ENCODE measurements around the gene LAG3. TPM values are rescaled to one million over a fixed set of nuclear protein-coding genes. Genes with fewer than 3 reads are reported as not detected.

The LAG3 gene
- total RNA-seq (2021) (2.4 to 2.6 TPM (median 2.6 TPM) in 3 replicates), Bru-seq, nascent RNA (percentile 23 among the genes with signal in this experiment)
- long read RNA-seq, experiment 1, partial matches to known transcripts, result 1 of 3 reads
- long read RNA-seq, experiment 1, other reads (novel, unspliced or antisense), result 1 of 3 reads
- long read RNA-seq, experiment 2, partial matches to known transcripts, result 3 of 6 reads
- long read RNA-seq, experiment 2, other reads (novel, unspliced or antisense), result 2 of 6 reads
- long read RNA-seq, experiment 3, result 0 reads

DNA sequence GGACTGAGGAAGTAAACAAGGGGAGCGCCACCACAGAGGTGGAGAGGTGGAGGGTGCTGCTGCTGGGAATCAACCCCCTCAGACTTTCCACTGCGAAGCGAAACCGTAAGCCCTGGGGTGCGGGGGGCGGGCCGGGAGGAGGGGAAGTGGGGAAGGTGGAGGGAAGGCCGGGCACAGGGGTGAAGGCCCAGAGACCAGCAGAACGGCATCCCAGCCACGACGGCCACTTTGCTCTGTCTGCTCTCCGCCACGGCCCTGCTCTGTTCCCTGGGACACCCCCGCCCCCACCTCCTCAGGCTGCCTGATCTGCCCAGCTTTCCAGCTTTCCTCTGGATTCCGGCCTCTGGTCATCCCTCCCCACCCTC lies at the start of gene LAG3:
TSS of gene LAG3 (plus strand) at position 190 of the 365 bp plus-strand sequence. CDS start 333 bp downstream, outside the sequence.
- ATAC-seq (no peak), DNase-seq (ENCODE audit: low spot score) (no peak)
- H3K9me3 Mint-ChIP-seq, result no peaks in the 10 kb centered on the region
- POLR2A ChIA-PET, result interaction anchor here (1.0 to 1.5 kb wide), 2 partner anchors 16 to 24 kb away, joined by 3 to 4 read pairs; no protein-coding TSS in a partner anchor
- peaks cover 13% of the 10 kb centered on the region for H3K36me3 Mint-ChIP-seq
- peaks cover 53% of the 10 kb centered on the region for H3K27me3 Mint-ChIP-seq (ENCODE audit: low read depth)
- peak within 1 kb of the TSS; percentile 68 for H3K4me3 Mint-ChIP-seq
- peaks cover 61% of the 10 kb centered on the region for H3K4me1 Mint-ChIP-seq
- H3K27ac Mint-ChIP-seq, result peak within 1 kb of the TSS; percentile 42; the same call in 1 of the 2 replicates
- CTCF ChIA-PET, result interaction anchor here (0.9 to 10.5 kb wide), 7 partner anchors 9 to 235 kb away, joined by 3 to 234 read pairs (median 4); partner anchors contain the start of genes COPS7A, MLF2 and P3H3
- TF ChIP-seq, protein P1, sequence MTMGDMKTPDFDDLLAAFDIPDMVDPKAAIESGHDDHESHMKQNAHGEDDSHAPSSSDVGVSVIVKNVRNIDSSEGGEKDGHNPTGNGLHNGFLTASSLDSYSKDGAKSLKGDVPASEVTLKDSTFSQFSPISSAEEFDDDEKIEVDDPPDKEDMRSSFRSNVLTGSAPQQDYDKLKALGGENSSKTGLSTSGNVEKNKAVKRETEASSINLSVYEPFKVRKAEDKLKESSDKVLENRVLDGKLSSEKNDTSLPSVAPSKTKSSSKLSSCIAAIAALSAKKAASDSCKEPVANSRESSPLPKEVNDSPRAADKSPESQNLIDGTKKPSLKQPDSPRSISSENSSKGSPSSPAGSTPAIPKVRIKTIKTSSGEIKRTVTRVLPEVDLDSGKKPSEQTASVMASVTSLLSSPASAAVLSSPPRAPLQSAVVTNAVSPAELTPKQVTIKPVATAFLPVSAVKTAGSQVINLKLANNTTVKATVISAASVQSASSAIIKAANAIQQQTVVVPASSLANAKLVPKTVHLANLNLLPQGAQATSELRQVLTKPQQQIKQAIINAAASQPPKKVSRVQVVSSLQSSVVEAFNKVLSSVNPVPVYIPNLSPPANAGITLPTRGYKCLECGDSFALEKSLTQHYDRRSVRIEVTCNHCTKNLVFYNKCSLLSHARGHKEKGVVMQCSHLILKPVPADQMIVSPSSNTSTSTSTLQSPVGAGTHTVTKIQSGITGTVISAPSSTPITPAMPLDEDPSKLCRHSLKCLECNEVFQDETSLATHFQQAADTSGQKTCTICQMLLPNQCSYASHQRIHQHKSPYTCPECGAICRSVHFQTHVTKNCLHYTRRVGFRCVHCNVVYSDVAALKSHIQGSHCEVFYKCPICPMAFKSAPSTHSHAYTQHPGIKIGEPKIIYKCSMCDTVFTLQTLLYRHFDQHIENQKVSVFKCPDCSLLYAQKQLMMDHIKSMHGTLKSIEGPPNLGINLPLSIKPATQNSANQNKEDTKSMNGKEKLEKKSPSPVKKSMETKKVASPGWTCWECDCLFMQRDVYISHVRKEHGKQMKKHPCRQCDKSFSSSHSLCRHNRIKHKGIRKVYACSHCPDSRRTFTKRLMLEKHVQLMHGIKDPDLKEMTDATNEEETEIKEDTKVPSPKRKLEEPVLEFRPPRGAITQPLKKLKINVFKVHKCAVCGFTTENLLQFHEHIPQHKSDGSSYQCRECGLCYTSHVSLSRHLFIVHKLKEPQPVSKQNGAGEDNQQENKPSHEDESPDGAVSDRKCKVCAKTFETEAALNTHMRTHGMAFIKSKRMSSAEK (CRISPR knock-in tag; IDR thresholded peaks at IDR 0.05; ENCODE audit: borderline replicate concordance), result no peak
- TF ChIP-seq ZNF671 (CRISPR knock-in tag; IDR thresholded peaks at IDR 0.05) (no peak), TP53 (CRISPR knock-in tag; IDR thresholded peaks at IDR 0.05) (no peak), SMAD4 (CRISPR knock-in tag; IDR thresholded peaks at IDR 0.05) (no peak), CREM (CRISPR knock-in tag; IDR thresholded peaks at IDR 0.05) (no peak), JUN (CRISPR knock-in tag; IDR thresholded peaks at IDR 0.05) (no peak), ZNF396 (CRISPR knock-in tag; IDR thresholded peaks at IDR 0.05; ENCODE audit: borderline replicate concordance) (no peak), NFE2L1 (CRISPR knock-in tag; IDR thresholded peaks at IDR 0.05) (no peak), SOX15 (CRISPR knock-in tag; IDR thresholded peaks at IDR 0.05) (no peak), JAZF1 (CRISPR knock-in tag; IDR thresholded peaks at IDR 0.05) (no peak), GTF2I (CRISPR knock-in tag; conservative IDR thresholded peaks at IDR 0.05) (no peak)
- TF ChIP-seq, protein P2, sequence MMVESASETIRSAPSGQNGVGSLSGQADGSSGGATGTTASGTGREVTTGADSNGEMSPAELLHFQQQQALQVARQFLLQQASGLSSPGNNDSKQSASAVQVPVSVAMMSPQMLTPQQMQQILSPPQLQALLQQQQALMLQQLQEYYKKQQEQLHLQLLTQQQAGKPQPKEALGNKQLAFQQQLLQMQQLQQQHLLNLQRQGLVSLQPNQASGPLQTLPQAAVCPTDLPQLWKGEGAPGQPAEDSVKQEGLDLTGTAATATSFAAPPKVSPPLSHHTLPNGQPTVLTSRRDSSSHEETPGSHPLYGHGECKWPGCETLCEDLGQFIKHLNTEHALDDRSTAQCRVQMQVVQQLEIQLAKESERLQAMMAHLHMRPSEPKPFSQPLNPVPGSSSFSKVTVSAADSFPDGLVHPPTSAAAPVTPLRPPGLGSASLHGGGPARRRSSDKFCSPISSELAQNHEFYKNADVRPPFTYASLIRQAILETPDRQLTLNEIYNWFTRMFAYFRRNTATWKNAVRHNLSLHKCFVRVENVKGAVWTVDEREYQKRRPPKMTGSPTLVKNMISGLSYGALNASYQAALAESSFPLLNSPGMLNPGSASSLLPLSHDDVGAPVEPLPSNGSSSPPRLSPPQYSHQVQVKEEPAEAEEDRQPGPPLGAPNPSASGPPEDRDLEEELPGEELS (CRISPR knock-in tag; IDR thresholded peaks at IDR 0.05), result no peak
- TF ChIP-seq, protein P3, sequence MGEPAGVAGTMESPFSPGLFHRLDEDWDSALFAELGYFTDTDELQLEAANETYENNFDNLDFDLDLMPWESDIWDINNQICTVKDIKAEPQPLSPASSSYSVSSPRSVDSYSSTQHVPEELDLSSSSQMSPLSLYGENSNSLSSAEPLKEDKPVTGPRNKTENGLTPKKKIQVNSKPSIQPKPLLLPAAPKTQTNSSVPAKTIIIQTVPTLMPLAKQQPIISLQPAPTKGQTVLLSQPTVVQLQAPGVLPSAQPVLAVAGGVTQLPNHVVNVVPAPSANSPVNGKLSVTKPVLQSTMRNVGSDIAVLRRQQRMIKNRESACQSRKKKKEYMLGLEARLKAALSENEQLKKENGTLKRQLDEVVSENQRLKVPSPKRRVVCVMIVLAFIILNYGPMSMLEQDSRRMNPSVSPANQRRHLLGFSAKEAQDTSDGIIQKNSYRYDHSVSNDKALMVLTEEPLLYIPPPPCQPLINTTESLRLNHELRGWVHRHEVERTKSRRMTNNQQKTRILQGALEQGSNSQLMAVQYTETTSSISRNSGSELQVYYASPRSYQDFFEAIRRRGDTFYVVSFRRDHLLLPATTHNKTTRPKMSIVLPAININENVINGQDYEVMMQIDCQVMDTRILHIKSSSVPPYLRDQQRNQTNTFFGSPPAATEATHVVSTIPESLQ (CRISPR knock-in tag; IDR thresholded peaks at IDR 0.05), result no peak
- TF ChIP-seq, protein P4, sequence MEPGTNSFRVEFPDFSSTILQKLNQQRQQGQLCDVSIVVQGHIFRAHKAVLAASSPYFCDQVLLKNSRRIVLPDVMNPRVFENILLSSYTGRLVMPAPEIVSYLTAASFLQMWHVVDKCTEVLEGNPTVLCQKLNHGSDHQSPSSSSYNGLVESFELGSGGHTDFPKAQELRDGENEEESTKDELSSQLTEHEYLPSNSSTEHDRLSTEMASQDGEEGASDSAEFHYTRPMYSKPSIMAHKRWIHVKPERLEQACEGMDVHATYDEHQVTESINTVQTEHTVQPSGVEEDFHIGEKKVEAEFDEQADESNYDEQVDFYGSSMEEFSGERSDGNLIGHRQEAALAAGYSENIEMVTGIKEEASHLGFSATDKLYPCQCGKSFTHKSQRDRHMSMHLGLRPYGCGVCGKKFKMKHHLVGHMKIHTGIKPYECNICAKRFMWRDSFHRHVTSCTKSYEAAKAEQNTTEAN (CRISPR knock-in tag; IDR thresholded peaks at IDR 0.05), result no peak
- TF ChIP-seq, protein P5, sequence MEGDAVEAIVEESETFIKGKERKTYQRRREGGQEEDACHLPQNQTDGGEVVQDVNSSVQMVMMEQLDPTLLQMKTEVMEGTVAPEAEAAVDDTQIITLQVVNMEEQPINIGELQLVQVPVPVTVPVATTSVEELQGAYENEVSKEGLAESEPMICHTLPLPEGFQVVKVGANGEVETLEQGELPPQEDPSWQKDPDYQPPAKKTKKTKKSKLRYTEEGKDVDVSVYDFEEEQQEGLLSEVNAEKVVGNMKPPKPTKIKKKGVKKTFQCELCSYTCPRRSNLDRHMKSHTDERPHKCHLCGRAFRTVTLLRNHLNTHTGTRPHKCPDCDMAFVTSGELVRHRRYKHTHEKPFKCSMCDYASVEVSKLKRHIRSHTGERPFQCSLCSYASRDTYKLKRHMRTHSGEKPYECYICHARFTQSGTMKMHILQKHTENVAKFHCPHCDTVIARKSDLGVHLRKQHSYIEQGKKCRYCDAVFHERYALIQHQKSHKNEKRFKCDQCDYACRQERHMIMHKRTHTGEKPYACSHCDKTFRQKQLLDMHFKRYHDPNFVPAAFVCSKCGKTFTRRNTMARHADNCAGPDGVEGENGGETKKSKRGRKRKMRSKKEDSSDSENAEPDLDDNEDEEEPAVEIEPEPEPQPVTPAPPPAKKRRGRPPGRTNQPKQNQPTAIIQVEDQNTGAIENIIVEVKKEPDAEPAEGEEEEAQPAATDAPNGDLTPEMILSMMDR (IDR thresholded peaks at IDR 0.05), result no peak
- TF ChIP-seq, protein P6, sequence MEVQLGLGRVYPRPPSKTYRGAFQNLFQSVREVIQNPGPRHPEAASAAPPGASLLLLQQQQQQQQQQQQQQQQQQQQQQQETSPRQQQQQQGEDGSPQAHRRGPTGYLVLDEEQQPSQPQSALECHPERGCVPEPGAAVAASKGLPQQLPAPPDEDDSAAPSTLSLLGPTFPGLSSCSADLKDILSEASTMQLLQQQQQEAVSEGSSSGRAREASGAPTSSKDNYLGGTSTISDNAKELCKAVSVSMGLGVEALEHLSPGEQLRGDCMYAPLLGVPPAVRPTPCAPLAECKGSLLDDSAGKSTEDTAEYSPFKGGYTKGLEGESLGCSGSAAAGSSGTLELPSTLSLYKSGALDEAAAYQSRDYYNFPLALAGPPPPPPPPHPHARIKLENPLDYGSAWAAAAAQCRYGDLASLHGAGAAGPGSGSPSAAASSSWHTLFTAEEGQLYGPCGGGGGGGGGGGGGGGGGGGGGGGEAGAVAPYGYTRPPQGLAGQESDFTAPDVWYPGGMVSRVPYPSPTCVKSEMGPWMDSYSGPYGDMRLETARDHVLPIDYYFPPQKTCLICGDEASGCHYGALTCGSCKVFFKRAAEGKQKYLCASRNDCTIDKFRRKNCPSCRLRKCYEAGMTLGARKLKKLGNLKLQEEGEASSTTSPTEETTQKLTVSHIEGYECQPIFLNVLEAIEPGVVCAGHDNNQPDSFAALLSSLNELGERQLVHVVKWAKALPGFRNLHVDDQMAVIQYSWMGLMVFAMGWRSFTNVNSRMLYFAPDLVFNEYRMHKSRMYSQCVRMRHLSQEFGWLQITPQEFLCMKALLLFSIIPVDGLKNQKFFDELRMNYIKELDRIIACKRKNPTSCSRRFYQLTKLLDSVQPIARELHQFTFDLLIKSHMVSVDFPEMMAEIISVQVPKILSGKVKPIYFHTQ (CRISPR knock-in tag; IDR thresholded peaks at IDR 0.05), result no peak
- TF ChIP-seq, protein P7, sequence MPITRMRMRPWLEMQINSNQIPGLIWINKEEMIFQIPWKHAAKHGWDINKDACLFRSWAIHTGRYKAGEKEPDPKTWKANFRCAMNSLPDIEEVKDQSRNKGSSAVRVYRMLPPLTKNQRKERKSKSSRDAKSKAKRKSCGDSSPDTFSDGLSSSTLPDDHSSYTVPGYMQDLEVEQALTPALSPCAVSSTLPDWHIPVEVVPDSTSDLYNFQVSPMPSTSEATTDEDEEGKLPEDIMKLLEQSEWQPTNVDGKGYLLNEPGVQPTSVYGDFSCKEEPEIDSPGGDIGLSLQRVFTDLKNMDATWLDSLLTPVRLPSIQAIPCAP (CRISPR knock-in tag; IDR thresholded peaks at IDR 0.05), result no peak
- TF ChIP-seq, protein P8, sequence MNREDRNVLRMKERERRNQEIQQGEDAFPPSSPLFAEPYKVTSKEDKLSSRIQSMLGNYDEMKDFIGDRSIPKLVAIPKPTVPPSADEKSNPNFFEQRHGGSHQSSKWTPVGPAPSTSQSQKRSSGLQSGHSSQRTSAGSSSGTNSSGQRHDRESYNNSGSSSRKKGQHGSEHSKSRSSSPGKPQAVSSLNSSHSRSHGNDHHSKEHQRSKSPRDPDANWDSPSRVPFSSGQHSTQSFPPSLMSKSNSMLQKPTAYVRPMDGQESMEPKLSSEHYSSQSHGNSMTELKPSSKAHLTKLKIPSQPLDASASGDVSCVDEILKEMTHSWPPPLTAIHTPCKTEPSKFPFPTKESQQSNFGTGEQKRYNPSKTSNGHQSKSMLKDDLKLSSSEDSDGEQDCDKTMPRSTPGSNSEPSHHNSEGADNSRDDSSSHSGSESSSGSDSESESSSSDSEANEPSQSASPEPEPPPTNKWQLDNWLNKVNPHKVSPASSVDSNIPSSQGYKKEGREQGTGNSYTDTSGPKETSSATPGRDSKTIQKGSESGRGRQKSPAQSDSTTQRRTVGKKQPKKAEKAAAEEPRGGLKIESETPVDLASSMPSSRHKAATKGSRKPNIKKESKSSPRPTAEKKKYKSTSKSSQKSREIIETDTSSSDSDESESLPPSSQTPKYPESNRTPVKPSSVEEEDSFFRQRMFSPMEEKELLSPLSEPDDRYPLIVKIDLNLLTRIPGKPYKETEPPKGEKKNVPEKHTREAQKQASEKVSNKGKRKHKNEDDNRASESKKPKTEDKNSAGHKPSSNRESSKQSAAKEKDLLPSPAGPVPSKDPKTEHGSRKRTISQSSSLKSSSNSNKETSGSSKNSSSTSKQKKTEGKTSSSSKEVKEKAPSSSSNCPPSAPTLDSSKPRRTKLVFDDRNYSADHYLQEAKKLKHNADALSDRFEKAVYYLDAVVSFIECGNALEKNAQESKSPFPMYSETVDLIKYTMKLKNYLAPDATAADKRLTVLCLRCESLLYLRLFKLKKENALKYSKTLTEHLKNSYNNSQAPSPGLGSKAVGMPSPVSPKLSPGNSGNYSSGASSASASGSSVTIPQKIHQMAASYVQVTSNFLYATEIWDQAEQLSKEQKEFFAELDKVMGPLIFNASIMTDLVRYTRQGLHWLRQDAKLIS (CRISPR knock-in tag; IDR thresholded peaks at IDR 0.05; ENCODE audit: borderline replicate concordance), result no peak
